HG02884 (cell line): Measurements from ENCODE around the gene GEMIN8.

Experiments
- ATAC-seq: cut with Tn5 transposase; IDR thresholded peaks from one replicate; pipeline ENCODE4 v1.9.1; 2021; ENCODE audit warnings: mild to moderate bottlenecking, moderate library complexity; ENCODE audit not compliant: unreplicated experiment

Gene GEMIN8, protein sequence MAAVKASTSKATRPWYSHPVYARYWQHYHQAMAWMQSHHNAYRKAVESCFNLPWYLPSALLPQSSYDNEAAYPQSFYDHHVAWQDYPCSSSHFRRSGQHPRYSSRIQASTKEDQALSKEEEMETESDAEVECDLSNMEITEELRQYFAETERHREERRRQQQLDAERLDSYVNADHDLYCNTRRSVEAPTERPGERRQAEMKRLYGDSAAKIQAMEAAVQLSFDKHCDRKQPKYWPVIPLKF

DNA sequence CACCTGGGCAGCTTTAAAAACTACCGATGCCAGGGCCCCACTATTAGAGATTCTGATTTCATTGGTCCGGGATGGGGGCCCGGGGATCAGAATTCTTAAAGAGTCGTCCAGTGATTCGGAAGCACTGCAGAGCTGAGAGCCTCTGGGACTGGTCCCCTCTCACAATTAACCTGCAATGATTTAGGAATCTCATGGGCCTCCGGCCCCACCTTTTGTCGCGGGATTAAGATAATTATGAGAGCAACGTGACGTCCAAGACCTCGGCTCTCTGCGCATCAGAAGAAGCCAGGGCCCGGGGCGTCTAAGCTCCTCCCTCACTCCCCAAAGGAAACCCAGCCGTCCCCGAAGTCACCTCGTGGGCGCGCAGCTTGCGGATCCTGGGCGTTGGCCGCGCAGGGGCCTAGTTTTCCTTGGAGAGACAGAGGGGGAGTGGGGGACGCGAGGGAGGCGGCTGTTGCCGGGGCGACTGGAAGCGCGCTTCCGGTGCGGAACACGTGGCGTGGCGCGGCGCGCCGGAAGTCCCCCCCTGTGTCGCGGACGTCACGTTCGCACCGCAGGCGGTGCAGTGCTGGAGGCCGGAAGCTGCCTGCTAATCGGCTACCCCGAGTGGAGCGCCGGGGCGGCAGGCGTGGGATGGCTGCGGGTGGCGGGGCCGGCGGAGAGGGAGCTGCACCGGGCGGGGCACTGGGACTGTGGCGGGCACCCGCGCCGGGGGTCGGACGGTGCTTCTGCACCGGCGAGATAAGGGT is at the start of gene GEMIN8:
Gene GEMIN8, minus strand, starts transcription at position 468 of the 749 bp plus-strand sequence. CDS start 8,414 bp downstream, outside the sequence.
- peak; percentile 77 for ATAC-seq

DNA sequence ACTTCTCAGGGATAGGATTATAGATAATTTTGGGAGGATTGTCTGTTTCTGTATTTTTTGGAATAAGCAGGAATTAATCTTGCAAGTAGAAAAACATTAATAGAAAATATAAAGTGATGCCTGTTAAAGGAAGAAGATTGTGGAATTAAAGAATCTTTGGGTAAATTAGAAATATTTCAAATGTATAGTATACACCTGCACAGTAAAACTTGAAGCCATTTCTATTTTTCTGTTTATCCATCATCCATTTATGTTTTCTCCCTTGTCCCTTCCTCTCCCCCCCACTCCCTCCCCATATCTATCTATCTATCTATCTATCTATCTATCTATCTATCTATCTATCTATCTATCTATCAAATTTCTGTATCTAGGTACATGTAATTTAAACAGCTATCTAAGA is 46.9 kb upstream of the GEMIN8 start:
- no peak for ATAC-seq

DNA sequence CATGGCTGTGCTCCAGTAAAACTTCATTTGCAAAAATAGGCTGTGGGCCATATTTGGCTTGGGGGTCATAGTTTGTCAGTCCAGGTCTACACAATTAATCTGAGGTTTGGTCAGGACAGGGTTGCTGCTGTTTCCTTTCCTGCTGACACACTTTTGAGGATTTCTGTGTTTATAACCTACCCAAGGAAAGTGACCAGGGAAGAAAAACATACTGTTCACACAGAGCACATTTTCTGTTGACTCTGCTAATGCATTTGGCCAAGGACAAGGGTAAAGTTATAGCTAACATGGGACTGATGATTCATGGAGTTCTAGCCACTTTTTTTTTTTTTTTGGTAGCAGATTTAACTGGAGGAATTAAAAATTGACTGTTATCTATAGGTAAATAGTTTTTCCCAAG is 43.9 kb upstream of the GEMIN8 start:
- no peak for ATAC-seq

DNA sequence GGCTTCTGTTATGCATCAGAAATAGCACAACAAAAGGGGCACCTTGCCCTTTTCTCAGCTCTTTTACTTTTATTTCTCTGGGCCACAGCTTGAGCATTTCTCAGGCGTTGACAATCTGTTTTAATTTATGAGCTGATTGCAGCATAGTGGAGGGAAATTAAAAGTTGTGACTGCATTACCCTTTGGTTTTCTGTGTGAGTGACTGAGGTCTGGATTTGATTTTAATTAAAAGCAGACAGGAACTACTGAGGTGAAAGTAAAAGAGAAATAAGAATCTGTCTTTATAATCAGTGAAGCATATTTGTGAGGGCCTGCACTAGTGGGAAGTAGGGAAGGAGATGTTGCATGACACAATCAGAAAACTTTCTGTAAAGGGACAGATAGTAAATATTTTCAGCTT is 43.4 kb upstream of the GEMIN8 start:
- no peak for ATAC-seq

DNA sequence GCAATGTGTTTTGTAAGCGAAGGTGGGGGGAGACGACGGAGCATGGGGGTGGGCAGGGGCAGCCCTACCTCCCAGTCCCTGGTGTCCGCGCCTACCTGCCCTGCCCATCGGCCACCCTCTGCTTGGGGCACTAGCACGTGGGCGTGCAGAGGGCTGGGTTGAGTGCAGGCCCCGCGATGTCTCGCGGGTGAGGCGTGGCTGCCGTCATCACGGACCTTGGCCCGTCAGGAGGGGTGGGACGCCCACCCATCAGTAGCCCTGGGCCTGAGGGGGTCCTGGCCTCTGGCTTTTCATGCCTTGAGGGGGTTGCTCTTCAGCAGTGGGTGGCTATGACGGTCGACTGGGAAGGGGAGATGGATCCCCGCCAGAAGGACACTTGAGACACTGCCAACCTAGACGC is 36.1 kb upstream of the GEMIN8 start:
- no peak for ATAC-seq

DNA sequence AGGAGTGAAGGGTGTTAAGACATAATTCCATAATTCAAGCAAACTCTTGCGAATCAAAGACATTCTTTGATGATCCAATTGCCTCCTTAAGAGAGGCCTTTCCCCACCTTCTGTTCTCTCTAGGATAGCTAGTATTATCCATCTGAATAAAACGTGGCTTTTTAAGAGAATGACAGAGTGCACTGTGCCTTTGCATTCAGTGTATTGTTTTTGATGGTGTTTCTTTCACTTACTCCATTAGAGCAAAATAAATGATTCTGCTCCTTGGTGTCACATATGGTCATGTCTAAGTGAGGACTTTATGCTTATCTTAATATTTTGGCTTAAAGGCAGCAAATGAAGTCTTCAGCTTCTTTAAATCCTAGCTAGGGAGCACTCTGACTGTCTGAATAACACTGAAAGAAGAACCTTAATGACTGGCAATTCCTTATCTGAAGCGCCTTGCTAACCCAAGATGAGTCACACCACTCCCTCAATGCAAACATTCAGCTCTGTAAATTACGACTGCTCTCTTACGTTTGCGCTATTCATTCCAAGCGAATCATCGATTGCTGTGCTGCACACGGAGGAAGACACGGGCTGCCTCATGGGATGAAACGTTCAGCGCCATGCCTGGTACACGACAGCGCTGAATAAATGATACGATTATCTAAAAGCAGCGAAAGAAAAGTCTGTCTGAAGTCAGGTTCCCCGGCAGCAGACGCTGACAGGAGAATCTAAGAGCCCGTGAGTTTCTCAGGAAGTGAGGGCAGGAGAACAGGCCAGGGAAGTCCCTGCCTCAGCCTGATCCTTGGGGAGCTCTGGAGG is 35.1 kb upstream of the GEMIN8 start:
- no peak for ATAC-seq

DNA sequence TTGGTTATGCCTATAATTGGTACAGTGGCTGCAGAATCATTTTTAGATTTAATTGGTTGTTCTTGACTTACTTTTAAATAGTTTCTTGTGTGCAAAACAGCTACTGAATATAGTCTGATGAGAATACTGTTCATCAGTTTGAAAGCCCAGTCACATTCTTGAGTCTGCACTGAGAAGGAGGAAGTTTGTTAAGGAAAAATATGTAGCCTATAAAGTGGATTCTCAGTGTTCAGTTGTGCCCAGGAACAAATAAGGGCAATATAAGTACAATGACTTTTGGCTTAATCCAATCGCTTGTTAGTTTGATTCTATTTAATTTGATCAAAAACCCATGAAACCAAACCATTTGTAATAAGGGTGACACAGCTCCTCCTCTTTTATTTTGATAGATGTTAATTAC is 32.8 kb upstream of the GEMIN8 start:
- ATAC-seq, result no peak

DNA sequence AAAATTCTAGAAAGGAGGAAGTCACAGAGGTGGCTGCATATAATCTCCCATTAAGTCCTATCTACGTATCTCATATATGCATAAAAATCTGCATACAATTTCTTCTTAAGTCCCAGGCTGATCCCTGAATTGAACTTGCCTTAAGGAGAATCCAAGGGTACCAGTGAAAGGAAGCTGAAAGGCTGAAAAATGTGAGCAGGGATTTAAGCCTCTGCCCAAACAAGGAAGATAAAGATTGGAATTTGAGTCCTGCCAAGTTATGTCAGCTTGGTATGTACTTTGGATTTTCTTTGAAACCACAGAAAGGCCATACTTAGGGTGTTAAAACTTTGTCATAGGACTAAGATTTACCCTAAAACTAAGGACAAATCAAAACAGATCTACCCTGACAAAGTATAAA is 26.5 kb upstream of the GEMIN8 start:
- no peak for ATAC-seq

DNA sequence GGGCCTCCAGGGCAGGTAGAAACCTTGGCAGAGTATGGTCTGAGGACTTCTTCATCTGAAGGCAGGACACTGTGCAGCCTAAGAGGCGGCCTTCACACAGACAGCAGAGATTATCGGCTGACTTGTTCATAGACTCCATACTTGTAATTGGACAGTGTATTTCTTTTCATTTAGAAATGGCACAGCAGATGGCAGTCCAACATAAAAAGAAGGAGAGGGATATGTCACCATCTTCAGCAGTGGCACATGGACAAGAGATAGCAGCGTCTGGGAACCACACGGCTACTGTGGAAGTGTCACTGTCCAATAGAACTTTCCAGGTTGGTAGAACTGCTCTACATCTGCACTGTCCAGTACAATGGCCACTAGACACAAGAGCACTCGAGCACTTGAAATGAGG is 21.7 kb upstream of the GEMIN8 start:
- ATAC-seq, result no peak

DNA sequence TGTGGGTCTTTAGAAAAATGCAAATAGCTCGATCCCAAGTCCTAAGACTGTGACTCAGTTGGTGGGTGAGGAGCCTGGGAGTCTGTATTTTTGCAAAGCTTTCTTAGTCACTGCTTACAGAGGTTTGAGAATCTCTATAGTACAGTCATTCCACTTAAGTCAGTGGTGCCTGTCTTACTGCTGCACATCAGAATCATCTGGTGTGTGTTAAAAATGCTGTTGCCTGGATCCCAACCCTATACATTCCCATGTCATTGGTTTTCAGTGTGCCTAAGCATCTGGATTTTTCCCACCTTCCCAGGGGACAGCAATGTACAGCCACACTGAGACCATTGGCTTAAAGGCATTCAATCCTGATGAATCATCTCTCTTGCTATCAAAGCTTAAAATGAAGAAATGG is 21.0 kb upstream of the GEMIN8 start:
- no peak for ATAC-seq

DNA sequence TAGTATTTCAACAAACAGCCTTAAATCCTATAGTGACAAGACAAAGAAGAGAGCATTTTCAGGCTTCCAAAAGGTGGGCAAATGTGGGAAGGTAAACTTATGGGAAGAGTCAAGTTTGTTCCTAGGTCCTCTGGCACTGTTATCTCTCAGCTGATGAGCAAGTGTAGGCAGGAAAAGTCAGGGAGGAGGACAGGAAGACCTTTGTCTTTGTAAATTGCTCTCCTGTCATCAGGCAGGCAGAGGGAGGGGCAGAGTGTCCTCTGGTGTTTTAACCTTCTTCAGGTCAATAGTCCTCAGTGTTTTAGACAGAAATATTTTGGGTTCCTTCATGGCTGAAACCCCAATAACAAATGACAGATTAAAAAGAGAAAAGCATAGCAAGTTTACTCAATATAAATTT is 13.5 kb upstream of the GEMIN8 start:
- ATAC-seq, result no peak

DNA sequence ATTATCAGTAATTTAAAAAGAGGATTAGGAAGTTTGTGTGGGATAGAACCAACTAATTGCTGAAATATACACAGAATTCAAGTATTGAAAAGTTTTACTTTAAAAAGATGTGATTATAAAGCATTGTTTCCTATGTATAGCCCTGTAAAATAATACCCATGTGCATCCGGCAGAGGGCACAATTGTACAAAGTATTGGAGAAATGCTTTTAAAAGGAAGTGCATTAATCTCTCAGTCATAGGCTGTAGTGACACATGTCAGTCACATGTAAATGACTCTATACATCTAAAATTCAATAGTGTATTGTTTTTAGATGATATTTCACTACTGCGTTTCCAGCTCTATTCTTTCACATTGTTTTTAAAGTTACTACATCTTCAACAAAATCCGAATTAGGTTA is 9.7 kb upstream of the GEMIN8 start:
- ATAC-seq, result peak; percentile 81

DNA sequence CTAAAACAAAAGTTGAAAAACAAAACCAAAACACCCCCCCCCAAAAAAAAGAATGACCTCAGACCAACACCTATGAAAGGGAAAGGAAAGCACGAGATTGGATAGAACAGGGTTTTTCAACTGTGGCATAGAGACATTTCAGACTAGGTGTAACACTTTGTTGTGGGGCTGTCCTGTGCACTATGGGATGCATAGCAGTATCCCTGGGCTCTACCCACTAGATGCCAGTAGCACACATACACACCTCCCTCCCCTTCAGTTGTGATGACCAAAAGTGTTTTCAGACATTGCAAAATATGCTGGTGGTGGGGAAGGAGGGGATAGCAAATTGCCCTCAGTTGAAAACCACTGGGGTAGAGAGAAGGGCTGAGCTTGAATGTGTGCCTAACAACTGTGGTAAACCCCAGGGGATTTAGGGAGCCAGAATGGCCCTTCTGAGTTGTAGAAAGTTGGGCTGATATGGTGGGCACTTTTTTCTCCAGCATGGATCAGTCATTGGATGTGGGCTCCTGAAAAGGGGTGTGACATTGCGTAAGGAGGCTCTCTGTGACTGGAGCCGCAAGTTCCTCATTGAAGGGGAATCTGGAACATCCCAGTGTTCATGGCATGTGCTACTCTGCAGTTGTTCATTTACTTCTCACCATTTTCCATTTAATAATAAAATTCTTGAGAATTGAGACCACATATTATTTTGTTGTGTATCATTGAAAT is 8.8 kb upstream of the GEMIN8 start:
- ATAC-seq, result no peak

DNA sequence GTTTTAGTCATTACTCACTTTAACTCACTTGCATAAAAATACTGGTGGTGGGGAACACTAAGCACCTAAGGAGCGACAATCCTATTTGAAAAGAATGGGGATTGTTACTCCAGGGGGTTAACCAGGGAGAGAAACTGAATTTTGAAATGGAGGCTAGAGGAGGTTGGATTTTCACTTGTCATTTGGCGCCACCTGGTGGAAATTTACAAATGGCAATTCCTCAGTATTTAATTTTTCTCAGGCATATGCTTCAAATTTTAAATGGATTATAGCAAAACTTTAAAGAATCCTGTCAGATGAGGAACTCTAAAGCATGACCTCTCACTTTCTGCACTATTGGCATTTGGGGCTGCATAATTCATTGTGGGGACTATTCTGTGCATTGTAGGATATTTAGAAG is 2.7 kb upstream of the GEMIN8 start:
- ATAC-seq, result no peak

DNA sequence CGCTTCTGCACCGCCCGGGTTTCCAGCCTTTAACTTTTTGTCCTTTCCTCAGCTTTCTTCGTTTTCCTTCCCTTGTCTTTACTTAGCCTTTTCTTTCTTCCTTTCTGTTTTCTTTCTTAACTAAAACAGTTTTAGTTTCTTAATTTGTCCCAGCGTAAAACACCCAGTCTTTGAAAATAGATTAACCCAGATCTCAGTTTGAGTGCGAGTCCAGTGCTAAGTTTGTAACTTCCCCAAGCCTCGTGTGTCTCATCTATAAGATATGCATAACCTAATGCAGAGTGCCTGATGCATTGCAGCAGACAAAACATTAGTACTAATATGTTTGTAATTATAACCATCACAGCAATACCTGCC is 460 bp upstream of the GEMIN8 start:
- ATAC-seq, result no peak

DNA sequence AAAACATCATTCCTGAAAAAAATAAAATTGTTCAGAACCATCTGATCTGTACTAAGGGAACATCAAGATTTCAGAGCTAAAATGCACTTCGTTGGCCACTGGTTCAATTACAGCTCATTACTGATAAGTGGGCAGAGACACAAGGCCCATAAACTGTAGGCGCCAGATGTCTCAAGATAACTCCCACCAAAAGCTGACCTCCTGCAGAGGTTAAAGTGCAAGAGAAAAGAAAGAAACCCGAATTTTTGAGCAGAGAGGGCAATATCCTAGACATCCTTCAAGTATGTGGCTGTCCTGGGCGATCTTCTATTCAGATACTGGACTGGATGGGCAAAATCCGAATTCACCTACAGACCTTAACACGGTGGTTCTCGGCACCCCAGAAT is 660 bp downstream of the GEMIN8 start:
- ATAC-seq, result no peak

DNA sequence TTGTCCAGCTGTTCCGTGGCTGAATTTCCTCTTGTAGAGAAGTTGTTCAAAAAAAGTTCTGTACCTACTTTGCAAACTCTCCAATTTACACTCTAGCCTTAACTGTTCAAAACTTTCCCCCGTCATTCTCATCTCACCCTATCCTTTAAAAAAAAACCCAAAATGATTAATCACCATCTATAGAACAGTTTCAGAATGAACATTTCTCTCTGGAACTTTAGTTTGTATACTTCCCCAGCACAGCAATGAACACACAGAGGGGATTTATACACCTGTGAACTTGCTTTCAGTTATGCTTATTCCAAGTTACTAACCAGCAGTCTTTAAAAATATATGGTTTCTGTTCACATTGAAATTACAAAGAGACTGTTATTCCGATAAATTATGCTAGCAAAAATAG is 1.2 kb downstream of the GEMIN8 start:
- no peak for ATAC-seq

DNA sequence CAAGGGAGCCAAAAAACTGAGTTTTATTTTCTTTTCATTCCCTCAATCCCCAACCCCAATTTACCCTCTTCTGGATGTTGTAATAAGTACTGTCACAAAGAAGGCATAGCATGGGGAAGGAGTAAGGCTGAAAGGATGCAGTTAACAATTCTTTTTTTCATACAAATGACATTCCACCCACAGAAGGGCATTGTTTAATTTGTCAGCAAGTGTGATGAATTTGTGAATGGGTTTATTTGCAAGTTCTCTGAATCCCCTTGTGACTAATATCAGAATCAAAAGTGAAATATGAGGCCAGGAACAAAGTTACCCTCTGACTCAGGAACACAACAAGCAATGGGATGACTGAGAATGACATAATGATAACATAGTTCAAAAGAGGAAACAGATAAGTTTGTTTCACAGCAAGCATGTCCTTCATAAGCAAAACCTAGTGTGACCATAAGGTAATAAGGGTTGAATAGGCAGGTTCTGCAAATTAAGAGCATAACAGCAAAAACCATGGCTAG is 2.1 kb downstream of the GEMIN8 start:
- peak; percentile 38 for ATAC-seq

DNA sequence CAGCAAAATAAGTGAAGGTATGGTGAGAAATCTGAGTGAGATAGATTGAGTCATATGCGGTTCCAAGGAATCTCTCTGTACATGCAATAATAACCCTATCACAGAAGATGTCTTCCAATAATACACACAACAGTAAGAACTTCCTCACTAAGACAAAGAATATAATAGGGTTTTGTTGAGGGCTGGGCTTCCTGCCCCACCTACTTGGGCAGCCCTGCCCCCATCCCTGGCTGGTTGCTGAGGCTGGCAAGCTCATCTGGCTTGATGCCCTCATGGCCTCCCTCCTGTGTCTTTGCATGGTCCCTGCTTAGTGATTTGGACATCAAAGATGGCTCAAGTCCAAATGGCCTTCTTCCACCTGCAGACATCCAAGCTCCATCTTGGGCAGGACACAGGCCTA is 2.7 kb downstream of the GEMIN8 start:
- ATAC-seq, result no peak

DNA sequence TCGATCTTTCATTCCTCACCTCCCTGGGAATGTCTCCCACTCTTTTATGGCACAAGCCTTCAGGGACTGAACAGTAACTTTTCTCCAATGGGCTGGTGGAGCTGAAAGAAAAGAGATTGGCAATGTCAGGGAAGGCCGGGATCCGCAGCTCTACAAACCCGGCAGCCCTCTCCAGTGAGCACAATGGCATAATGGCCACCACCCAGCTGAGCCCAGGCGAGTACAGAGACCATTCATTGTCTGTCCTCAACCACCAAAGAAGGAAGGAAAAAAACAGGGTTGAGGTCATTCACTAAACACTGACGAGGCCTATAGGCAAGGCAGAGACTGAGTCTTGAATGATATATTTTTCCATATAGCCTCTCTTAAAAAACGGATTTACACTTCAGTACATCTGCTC is 3.6 kb downstream of the GEMIN8 start:
- ATAC-seq, result no peak

DNA sequence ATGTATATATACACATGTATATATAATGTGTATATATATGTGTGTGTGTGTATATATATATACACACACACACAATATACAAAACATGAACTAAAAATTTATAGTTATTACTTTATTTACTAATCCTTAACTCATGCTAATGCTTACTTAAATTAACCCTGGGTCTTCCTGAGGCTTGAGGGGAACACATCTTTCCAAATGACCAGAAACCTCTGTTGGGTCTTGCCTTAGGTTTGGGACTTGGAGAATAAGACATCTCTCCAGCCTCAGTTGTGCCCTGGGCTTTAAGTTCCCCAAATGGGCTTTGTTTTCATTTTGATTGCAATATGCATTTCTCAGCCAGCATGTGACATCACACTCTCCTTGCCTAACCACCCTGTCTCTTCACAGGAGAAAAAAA is 7.7 kb downstream of the GEMIN8 start:
- ATAC-seq, result no peak
